Thyroid gland (tissue), 4 donors: ENCODE results near the gene GGCX. TPM values are rescaled to one million over a fixed set of nuclear protein-coding genes. Genes with fewer than 3 reads are reported as not detected.

Source experiments
- DNase-seq, 2 donors: peaks; one replicate each; pipeline ENCODE4 v3.0.0-alpha.2; 2019
- H3K27ac ChIP-seq, 3 donors: fragments of 200-600 bp; sonication (generic); 1 replicate in 2 of 3; 2 replicates in 1 of 3; pipeline ENCODE4 v1.5.1; 2016 to 2019; ENCODE audit warnings: mild to moderate bottlenecking in 1 of 3, moderate library complexity in 1 of 3
- H3K27me3 ChIP-seq: fragments of 200-600 bp; sonication (generic); one replicate; pipeline ENCODE4 v1.5.1; 2019
- H3K36me3 ChIP-seq, 2 donors: fragments of 200-600 bp; sonication (generic); one replicate each; pipeline ENCODE4 v1.5.1; 2016 to 2019
- H3K4me1 ChIP-seq, 2 donors: fragments of 200-600 bp; sonication (generic); one replicate each; pipeline ENCODE4 v1.5.1; 2017 to 2019
- H3K4me3 ChIP-seq, 3 donors: fragments of 200-600 bp; sonication (generic); replicated peaks in 1 of 3; 1 replicate in 2 of 3; 2 replicates in 1 of 3; pipeline ENCODE4 v1.5.1; 2016; ENCODE audit warnings: mild to moderate bottlenecking in 1 of 3
- H3K9me3 ChIP-seq: fragments of 200-600 bp; sonication (generic); one replicate; pipeline ENCODE4 v1.5.1; 2017
- POLR2A ChIP-seq, 2 donors: fragments of 450-650 bp; IDR thresholded peaks; one replicate each; pipeline ENCODE4 v1.6.1; 2017; ENCODE audit warnings: antibody characterized with exemption in 2 of 2, mild to moderate bottlenecking in 2 of 2, moderate library complexity in 1 of 2
- WGBS, 2 donors: methylation state at CpG; one replicate each; pipeline ENCODE4 v1.1.5; 2017; 5-methylcytosine and 5-hydroxymethylcytosine counted together
- intact Hi-C: fragments of 100-400 bp; cut with DNase I; formaldehyde crosslinking; loops from one replicate; pipeline ENCODE4 v1.15.1; 2023
- total RNA-seq, 4 donors: library from RNA; depleted of rRNA; stranded (reverse); fragments of >200 nt; gene quantifications; one replicate each; pipeline ENCODE4 v1.2.3, GENCODE V29; 2016
- TF ChIP-seq, protein P1 (sequence below), 6 experiments: fragments of 200-600 bp in 3 of 6; fragments of 450-650 bp in 3 of 6; sonication (generic) in 3 of 6; IDR thresholded peaks; one replicate each; pipeline ENCODE4 v1.5.1; 2016 to 2019; ENCODE audit warnings: antibody characterized with exemption in 6 of 6, mild to moderate bottlenecking in 2 of 6, inconsistent platforms in 1 of 6, moderate library complexity in 1 of 6

Gene GGCX
- total RNA-seq, 4 donors from 2014 or later = 39.5 to 81.9 (median 51.6) TPM

DNA sequence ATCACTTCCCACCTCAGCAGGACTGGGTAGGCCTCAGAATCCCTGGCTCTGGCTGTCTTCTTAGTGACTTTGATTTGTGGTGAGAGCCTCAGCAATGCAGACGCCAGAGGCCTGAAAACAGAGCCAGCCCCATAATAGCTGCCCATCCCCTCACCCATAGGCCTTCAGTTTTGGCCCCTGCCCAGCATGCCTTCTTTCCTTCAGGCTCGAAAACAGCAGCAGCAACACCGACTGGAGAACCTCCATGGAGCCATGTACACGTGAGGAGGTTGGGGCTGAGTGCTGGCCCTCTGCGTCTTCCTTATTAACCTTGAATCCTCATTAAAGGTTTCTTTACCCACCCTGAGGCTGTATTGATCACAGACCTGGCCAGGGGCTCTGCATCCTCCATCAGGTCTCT, 35.9 kb upstream of the GGCX start:
- no peaks in the 10 kb centered on the region for H3K9me3 ChIP-seq
- WGBS, 2 donors = 83 to 91% methylated on average over 5 of the region's 5 CpGs
- no peak overlapping the region for H3K4me3 ChIP-seq
- TF ChIP-seq, protein P1, sequence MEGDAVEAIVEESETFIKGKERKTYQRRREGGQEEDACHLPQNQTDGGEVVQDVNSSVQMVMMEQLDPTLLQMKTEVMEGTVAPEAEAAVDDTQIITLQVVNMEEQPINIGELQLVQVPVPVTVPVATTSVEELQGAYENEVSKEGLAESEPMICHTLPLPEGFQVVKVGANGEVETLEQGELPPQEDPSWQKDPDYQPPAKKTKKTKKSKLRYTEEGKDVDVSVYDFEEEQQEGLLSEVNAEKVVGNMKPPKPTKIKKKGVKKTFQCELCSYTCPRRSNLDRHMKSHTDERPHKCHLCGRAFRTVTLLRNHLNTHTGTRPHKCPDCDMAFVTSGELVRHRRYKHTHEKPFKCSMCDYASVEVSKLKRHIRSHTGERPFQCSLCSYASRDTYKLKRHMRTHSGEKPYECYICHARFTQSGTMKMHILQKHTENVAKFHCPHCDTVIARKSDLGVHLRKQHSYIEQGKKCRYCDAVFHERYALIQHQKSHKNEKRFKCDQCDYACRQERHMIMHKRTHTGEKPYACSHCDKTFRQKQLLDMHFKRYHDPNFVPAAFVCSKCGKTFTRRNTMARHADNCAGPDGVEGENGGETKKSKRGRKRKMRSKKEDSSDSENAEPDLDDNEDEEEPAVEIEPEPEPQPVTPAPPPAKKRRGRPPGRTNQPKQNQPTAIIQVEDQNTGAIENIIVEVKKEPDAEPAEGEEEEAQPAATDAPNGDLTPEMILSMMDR (IDR thresholded peaks at IDR 0.05) = no peak
- TF ChIP-seq POLR2A (IDR thresholded peaks at IDR 0.05) = no peak
- H3K27ac ChIP-seq = no peak overlapping the region
- H3K36me3 ChIP-seq = peaks cover 6 to 12% of the 10 kb centered on the region in 2 donors
- no peak for DNase-seq
- no peaks in the 10 kb centered on the region for H3K27me3 ChIP-seq
- intact Hi-C loops = no loop called here
- H3K4me1 ChIP-seq = peaks cover 26 to 37% of the 10 kb centered on the region in 2 donors

DNA sequence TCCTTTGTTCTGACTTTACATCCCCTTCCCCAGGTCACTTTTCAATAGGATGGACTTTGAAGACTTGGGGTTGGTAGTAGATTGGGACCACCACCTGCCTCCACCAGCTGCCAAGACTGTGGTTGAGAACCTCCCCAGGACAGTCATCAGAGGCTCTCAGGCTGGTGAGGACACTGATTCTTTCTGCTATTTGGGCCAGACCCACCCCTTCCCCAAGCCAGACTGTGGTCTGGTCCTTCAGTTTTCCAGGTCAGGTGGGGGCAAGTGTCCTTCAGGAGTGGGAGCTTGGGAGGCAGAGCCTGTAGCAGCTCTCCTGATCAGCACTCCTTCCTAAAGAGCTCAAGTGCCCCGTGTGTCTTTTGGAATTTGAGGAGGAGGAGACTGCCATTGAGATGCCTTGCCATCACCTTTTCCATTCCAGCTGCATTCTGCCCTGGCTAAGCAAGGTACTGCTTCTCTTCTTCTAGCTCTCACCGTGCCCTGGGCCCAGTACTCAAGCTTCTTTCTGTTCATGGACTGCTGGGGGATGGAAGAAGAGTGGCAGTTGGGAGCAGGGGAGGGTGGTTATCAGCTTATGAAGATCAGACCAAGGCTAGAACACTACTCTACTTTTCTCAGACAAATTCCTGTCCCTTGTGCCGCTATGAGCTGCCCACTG, 35.3 kb upstream of the GGCX start:
- DNase-seq = no peak
- H3K9me3 ChIP-seq = no peaks in the 10 kb centered on the region
- TF ChIP-seq POLR2A (IDR thresholded peaks at IDR 0.05) = no peak
- TF ChIP-seq, protein P1 (IDR thresholded peaks at IDR 0.05) = no peak
- peaks cover 22 to 40% of the 10 kb centered on the region in 2 donors for H3K4me1 ChIP-seq
- WGBS, 2 donors = 54 to 62% methylated on average over 2 to 3 of the region's 3 CpGs
- peaks cover 6 to 12% of the 10 kb centered on the region in 2 donors for H3K36me3 ChIP-seq
- peak overlapping the region in 2 of 3 donors; percentile 95 for H3K27ac ChIP-seq
- H3K4me3 ChIP-seq = peak overlapping the region in 2 of 3 donors; percentile 61 to 72
- intact Hi-C loops = no loop called here
- no peaks in the 10 kb centered on the region for H3K27me3 ChIP-seq

DNA sequence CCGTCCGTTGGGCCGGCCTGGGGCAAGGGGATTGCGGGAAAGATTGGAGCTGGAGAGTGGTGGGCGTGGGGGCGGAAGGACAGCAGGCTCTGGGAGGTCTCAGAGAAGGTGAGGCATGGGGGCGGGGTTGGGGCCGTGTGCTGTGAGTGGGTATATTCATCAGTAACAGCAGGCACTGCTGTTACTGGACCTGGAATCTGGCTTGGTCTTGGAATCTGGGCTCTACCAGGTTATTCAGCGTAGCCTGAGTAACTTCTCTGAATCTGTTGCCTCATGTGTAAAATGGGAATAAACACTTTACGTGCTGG, 34.7 kb upstream of the GGCX start:
- no peak for DNase-seq
- no peak for TF ChIP-seq POLR2A (IDR thresholded peaks at IDR 0.05)
- TF ChIP-seq, protein P1 (IDR thresholded peaks at IDR 0.05) = no peak

DNA sequence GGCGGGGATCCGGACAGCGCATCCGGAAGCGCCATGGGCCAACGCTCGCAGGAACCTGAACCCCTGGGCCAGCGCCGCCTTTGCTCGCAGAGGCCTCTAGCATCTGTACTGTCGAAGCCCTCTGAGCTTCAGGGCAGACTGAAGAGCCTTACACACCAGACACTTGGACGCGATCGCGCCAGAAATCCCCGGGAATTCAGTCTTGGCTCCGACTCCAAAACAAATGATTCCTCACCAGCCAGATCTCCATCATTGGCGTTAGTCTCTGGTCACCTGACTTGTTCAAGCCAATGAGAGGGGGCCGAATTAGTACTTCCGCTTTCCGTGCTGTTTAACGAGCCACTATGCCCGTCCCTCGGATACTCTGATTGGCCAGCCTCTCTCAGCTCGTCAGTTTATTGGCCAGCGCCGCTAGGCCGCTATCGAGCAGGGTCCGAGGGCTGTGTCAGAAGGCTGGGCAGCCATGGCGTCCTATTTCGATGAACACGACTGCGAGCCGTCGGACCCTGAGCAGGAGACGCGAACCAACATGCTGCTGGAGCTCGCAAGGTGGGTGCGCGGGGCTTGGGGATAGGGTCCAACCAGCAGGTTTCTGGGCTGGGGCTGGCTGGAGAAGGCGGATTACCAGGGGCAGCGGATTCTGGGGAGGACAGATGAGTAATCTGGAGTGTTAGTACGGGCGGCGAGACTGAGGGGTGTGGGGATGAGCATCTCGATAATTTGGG, 34.2 kb upstream of the GGCX start, which contains the start of gene RNF181:
RNF181 (plus strand) TSS at position 445 of the 725 bp plus-strand sequence; CDS start at position 464, 19 bp downstream.
- WGBS, 2 donors = 0% methylated on average over 14 to 38 of the region's 47 CpGs
- intact Hi-C loops = no loop called here
- TF ChIP-seq POLR2A (IDR thresholded peaks at IDR 0.05) = peak; percentile 23 to 86
- TF ChIP-seq, protein P1 (IDR thresholded peaks at IDR 0.05) = no peak
- Histone ChIP-seq H3K27ac (peak within 1 kb of the TSS; percentile 84 to 95 (median 95)), H3K4me3 (peak within 1 kb of the TSS; percentile 61 to 72 (median 62)), H3K4me1 (peaks cover 29 to 40% of the 10 kb centered on the region in 2 donors), H3K9me3 (no peaks in the 10 kb centered on the region), H3K27me3 (no peaks in the 10 kb centered on the region), H3K36me3 (peaks cover 6 to 12% of the 10 kb centered on the region in 2 donors)
- peak; percentile 96 to 97 for DNase-seq

More for the DNA sequence above, 34.7 kb upstream of the GGCX start:
- Histone ChIP-seq H3K4me1 (peaks cover 24 to 40% of the 10 kb centered on the region in 2 donors), H3K9me3 (no peaks in the 10 kb centered on the region), H3K27ac (peak overlapping the region; percentile 36 to 95 (median 95)), H3K27me3 (no peaks in the 10 kb centered on the region), H3K4me3 (peak overlapping the region; percentile 61 to 72 (median 62)), H3K36me3 (peaks cover 6 to 12% of the 10 kb centered on the region in 2 donors)
- WGBS, 2 donors = 1 to 3% methylated on average over 10 of the region's 10 CpGs
- intact Hi-C loops = no loop called here
